HepG2 (cell line): ENCODE data around the gene CAB39. TPM values are rescaled to one million over a fixed set of nuclear protein-coding genes. Genes with fewer than 3 reads are reported as not detected.

ENCODE experiments used
- CCAR2 ChIP-seq: fragments of 200-400 bp; formaldehyde crosslinking; optimal IDR thresholded peaks from 2 replicates; pipeline ENCODE3; 2018; ENCODE audit warnings: low read depth, mild to moderate bottlenecking, low read length, moderate library complexity
- EP300 ChIP-seq, 3 experiments: sonication (generic) in 1 of 3; formaldehyde crosslinking in 1 of 3; IDR thresholded peaks; 2 replicates each; pipeline versions ENCODE4 v1.5.1 to v1.6.1; 2011 to 2020; ENCODE audit warnings: low read depth in 2 of 3, low read length in 2 of 3, borderline replicate concordance in 1 of 3, improper control_type of control experiment in 1 of 3, mild to moderate bottlenecking in 1 of 3, missing genetic modification reagents in 1 of 3, moderate library complexity in 1 of 3
- HES4 ChIP-seq: sonication (generic); formaldehyde crosslinking; IDR thresholded peaks from 2 replicates; pipeline ENCODE4 v1.9.0; 2021; ENCODE audit warnings: mild to moderate bottlenecking, missing genetic modification reagents, borderline replicate concordance
- JUN ChIP-seq: sonication (generic); formaldehyde crosslinking; IDR thresholded peaks from 2 replicates; pipeline ENCODE4 v1.4.0; 2020; ENCODE audit warnings: mild to moderate bottlenecking, missing genetic modification reagents
- MAFK ChIP-seq, 2 experiments: IDR thresholded peaks in 1 of 2; conservative IDR thresholded peaks in 1 of 2; 2 replicates each; pipeline ENCODE4 v1.6.1; 2011; ENCODE audit warnings: improper control_type of control experiment in 2 of 2, low read length in 2 of 2
- NFE2L1 ChIP-seq: sonication (generic); formaldehyde crosslinking; IDR thresholded peaks from 2 replicates; pipeline ENCODE4 v1.4.0; 2020; ENCODE audit warnings: missing genetic modification reagents, mild to moderate bottlenecking, borderline replicate concordance
- SAFB2 ChIP-seq: sonication (generic); formaldehyde crosslinking; IDR thresholded peaks from 2 replicates; pipeline ENCODE4 v1.5.1; 2020; ENCODE audit warnings: missing genetic modification reagents, low read depth, mild to moderate bottlenecking, borderline replicate concordance
- SMAD1 ChIP-seq: sonication (generic); formaldehyde crosslinking; IDR thresholded peaks from 2 replicates; pipeline ENCODE4 v1.4.0; 2020; ENCODE audit warnings: missing genetic modification reagents, low read depth, mild to moderate bottlenecking, borderline replicate concordance
- TBX3 ChIP-seq: fragments of 450-650 bp; IDR thresholded peaks from 2 replicates; pipeline ENCODE4 v1.6.1; 2017; ENCODE audit warnings: antibody characterized with exemption, mild to moderate bottlenecking, inconsistent platforms, borderline replicate concordance
- TFDP2 ChIP-seq: sonication (generic); formaldehyde crosslinking; IDR thresholded peaks from 2 replicates; pipeline ENCODE4 v1.4.0; 2020; ENCODE audit warnings: missing genetic modification reagents
- U2AF2 ChIP-seq: fragments of 200-400 bp; formaldehyde crosslinking; IDR thresholded peaks from 2 replicates; pipeline ENCODE4 v1.6.1; 2017; ENCODE audit warnings: low read depth, mild to moderate bottlenecking, low read length
- YEATS2 ChIP-seq: sonication (generic); formaldehyde crosslinking; IDR thresholded peaks from 2 replicates; pipeline ENCODE4 v1.4.0; 2020; ENCODE audit warnings: missing genetic modification reagents, borderline replicate concordance
- ZNF577 ChIP-seq: sonication (generic); formaldehyde crosslinking; IDR thresholded peaks from 2 replicates; pipeline ENCODE4 v1.4.0; 2020; ENCODE audit warnings: mild to moderate bottlenecking, low read depth, missing genetic modification reagents, borderline replicate concordance
- ZNF678 ChIP-seq: sonication (generic); formaldehyde crosslinking; IDR thresholded peaks from 2 replicates; pipeline ENCODE4 v1.4.0; 2020; ENCODE audit warnings: mild to moderate bottlenecking, missing genetic modification reagents
- ZNF709 ChIP-seq: sonication (generic); formaldehyde crosslinking; IDR thresholded peaks from 2 replicates; pipeline ENCODE4 v1.5.0; 2020; ENCODE audit warnings: mild to moderate bottlenecking, missing genetic modification reagents
- ZNF720 ChIP-seq: sonication (generic); formaldehyde crosslinking; IDR thresholded peaks from 2 replicates; pipeline ENCODE4 v1.4.0; 2020; ENCODE audit warnings: missing genetic modification reagents
- ZNF775 ChIP-seq: sonication (generic); formaldehyde crosslinking; IDR thresholded peaks from 2 replicates; pipeline ENCODE4 v1.4.0; 2020; ENCODE audit warnings: missing genetic modification reagents, mild to moderate bottlenecking, moderate library complexity, borderline replicate concordance
- ZSCAN12 ChIP-seq: sonication (generic); formaldehyde crosslinking; IDR thresholded peaks from 2 replicates; pipeline ENCODE4 v1.9.0; 2021; ENCODE audit warnings: mild to moderate bottlenecking, missing genetic modification reagents
- polyA plus RNA-seq, 8 experiments: library from polyadenylated mRNA; depleted of rRNA in 3 of 8; stranded (reverse) in 7 of 8; unstranded in 1 of 8; fragments of >200 nt; fragmentation: Illumina TruSeq in 4 of 8; extraction: Trizol in 4 of 8; gene quantifications; 2 replicates each; pipeline versions ENCODE4 v1.2.1 to v1.2.3, GENCODE V29; 2011 to 2016; ENCODE audit warnings: low read depth in 4 of 8, missing spikeins in 1 of 8, mixed read lengths in 1 of 8; ENCODE audit not compliant: insufficient read depth in 1 of 8
- total RNA-seq, 5 experiments: library from RNA; depleted of rRNA; stranded (reverse); fragments of >200 nt; fragmentation: Illumina TruSeq; extraction: Trizol; gene quantifications; 2 replicates each; pipeline ENCODE4 v1.2.3, GENCODE V29; 2016; ENCODE audit warnings: low read depth in 1 of 5
- TF ChIP-seq, protein P1 (sequence below): IDR thresholded peaks from 2 replicates; pipeline ENCODE4 v1.6.1; 2016; ENCODE audit warnings: mild to moderate bottlenecking, missing biosample characterization, missing genetic modification reagents
- TF ChIP-seq, protein P2 (sequence below): sonication (generic); IDR thresholded peaks from 2 replicates; pipeline ENCODE4 v1.6.1; 2016; ENCODE audit warnings: low read depth, borderline replicate concordance
- TF ChIP-seq, protein P3 (sequence below): sonication (generic); formaldehyde crosslinking; conservative IDR thresholded peaks from 2 replicates; pipeline ENCODE4 v1.4.0; 2020; ENCODE audit warnings: missing genetic modification reagents
- TF ChIP-seq, protein P4 (sequence below), 2 experiments: sonication (generic) in 1 of 2; formaldehyde crosslinking in 1 of 2; IDR thresholded peaks; 2 replicates each; pipeline versions ENCODE4 v1.5.1 to v1.6.1; 2011 to 2020; ENCODE audit warnings: borderline replicate concordance in 1 of 2, low read depth in 1 of 2, low read length in 1 of 2, mild to moderate bottlenecking in 1 of 2, missing genetic modification reagents in 1 of 2, moderate library complexity in 1 of 2

CAB39 gene
- total and polyA plus RNA-seq, 2 of the 13 experiments (the other 11 are each of a cell fraction or from before 2014, with no cell fraction given): 19.3 to 45.3 TPM

DNA sequence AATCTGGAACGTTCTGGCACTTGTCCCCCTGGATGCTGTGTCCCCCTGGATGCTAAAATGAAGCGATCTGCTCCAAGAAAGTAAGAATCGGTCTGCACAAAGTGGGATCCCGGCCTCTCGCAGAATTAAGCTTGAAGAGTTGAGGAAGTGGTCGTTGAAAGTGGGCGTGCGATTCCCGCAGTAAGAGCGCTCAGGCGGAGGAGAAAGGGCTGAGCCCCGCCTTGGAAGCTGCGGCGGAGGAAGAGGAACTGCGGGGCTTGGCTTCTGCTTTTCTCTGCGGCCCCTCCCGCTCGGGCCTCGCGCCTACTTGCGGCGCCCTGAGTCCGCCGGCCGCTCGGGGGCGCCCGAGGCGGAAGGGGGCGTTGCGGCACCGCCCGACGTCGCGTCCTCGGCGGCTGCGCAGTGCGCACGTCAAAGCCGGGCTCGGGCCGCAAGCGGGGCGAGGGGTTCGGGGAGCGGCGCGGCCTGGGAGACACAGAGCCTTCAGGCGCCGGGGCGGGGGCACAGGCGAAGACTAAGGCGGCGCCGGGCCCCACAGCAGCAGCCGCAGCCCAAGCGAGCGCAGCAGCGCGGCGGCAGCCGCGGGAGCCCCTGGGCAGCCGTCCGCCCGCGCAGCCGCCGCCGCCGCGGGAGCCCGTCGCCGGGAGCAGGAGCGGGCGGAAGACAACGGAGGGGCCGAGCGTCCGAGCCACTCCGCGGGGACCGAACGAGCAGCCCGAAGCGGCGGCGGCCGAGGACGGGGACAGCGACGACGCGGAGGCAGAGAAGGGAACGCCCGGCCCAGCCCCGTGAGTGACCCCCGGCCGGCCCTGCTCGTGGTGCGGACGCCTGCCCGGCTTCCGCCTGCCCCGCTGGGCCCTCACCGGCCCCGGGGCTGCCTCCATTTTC is at the start of gene CAB39 (continued):
- TF ChIP-seq CCAR2 (no peak), ZNF709 (no peak), SAFB2 (CRISPR knock-in tag) (peak; percentile 97), U2AF2 (no peak), HES4 (CRISPR knock-in tag) (0 out of 2 replicates have a peak, but pooled peaks have one; percentile 12), NFE2L1 (CRISPR knock-in tag) (no peak), TBX3 (no peak), MAFK (conservative IDR thresholded peaks at IDR 0.05 in 1 of 2, IDR thresholded peaks at IDR 0.05 in 1 of 2; ENCODE audit: low read length in 2 of 2) (no peak), JUN (CRISPR knock-in tag) (no peak), ZNF775 (no peak), ZNF678 (CRISPR knock-in tag) (no peak), ZNF720 (no peak), ZNF577 (CRISPR knock-in tag) (no peak), YEATS2 (CRISPR knock-in tag) (peak; percentile 66; the same call in 1 of the 2 replicates), SMAD1 (peak; percentile 62), ZSCAN12 (CRISPR knock-in tag) (no peak), EP300 (IDR thresholded peaks at IDR 0.05; ENCODE audit: low read depth in 2 of 2, low read length in 2 of 2) (peak; percentile 22 to 58; a peak in 1 of 4 replicates), EP300 (CRISPR knock-in tag; IDR thresholded peaks at IDR 0.05; ENCODE audit: borderline replicate concordance) (peak; percentile 26; the same call in 1 of the 2 replicates), TFDP2 (peak; percentile 84)
- TF ChIP-seq, protein P1, sequence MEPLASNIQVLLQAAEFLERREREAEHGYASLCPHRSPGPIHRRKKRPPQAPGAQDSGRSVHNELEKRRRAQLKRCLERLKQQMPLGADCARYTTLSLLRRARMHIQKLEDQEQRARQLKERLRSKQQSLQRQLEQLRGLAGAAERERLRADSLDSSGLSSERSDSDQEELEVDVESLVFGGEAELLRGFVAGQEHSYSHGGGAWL (CRISPR knock-in tag): peak; percentile 67; the same call in 1 of the 2 replicates
- TF ChIP-seq, protein P2, sequence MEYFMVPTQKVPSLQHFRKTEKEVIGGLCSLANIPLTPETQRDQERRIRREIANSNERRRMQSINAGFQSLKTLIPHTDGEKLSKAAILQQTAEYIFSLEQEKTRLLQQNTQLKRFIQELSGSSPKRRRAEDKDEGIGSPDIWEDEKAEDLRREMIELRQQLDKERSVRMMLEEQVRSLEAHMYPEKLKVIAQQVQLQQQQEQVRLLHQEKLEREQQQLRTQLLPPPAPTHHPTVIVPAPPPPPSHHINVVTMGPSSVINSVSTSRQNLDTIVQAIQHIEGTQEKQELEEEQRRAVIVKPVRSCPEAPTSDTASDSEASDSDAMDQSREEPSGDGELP: no peak
- TF ChIP-seq, protein P3, sequence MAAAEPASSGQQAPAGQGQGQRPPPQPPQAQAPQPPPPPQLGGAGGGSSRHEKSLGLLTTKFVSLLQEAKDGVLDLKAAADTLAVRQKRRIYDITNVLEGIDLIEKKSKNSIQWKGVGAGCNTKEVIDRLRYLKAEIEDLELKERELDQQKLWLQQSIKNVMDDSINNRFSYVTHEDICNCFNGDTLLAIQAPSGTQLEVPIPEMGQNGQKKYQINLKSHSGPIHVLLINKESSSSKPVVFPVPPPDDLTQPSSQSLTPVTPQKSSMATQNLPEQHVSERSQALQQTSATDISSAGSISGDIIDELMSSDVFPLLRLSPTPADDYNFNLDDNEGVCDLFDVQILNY (CRISPR knock-in tag): no peak; the same call in 1 of the 2 replicates
- TF ChIP-seq, protein P4, sequence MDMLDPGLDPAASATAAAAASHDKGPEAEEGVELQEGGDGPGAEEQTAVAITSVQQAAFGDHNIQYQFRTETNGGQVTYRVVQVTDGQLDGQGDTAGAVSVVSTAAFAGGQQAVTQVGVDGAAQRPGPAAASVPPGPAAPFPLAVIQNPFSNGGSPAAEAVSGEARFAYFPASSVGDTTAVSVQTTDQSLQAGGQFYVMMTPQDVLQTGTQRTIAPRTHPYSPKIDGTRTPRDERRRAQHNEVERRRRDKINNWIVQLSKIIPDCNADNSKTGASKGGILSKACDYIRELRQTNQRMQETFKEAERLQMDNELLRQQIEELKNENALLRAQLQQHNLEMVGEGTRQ (IDR thresholded peaks at IDR 0.05; ENCODE audit: low read depth, low read length): no peak
- TF ChIP-seq, protein P4 (CRISPR knock-in tag; IDR thresholded peaks at IDR 0.05; ENCODE audit: borderline replicate concordance): no peak
